RWPE2 (cell line): Measurements from ENCODE around the gene CDHR1.

Experiments
- ATAC-seq: fragments of 200-7000 bp; cut with Tn5 transposase; 3 replicates; pipeline ENCODE4 v1.9.1; 2021; ENCODE audit warnings: low read depth
- DNase-seq: peaks from one replicate; pipeline ENCODE4 v3.0.0-alpha.2; 2020; ENCODE audit warnings: low spot score
- H3K27ac ChIP-seq: fragments of 450-650 bp; 2 replicates; pipeline ENCODE4 v1.5.1; 2017; ENCODE audit warnings: mild to moderate bottlenecking; ENCODE audit not compliant: poor library complexity, severe bottlenecking
- H3K27me3 ChIP-seq: fragments of 250-450 bp; sonication (Bioruptor Pico); 2 replicates; pipeline ENCODE4 v1.5.1; 2021; ENCODE audit warnings: mild to moderate bottlenecking, moderate library complexity; ENCODE audit not compliant: insufficient read depth, poor library complexity, severe bottlenecking
- H3K36me3 ChIP-seq: fragments of 250-450 bp; sonication (Bioruptor Pico); 2 replicates; pipeline ENCODE4 v1.5.1; 2020; ENCODE audit warnings: low read depth, mild to moderate bottlenecking, moderate library complexity
- H3K4me1 ChIP-seq: fragments of 250-450 bp; sonication (Bioruptor Pico); 2 replicates; pipeline ENCODE4 v1.5.1; 2021; ENCODE audit warnings: mild to moderate bottlenecking, moderate library complexity; ENCODE audit not compliant: insufficient read depth, poor library complexity, severe bottlenecking
- H3K4me3 ChIP-seq: fragments of 250-450 bp; sonication (Bioruptor Pico); 2 replicates; pipeline ENCODE4 v1.5.1; 2021; ENCODE audit warnings: mild to moderate bottlenecking, moderate library complexity; ENCODE audit not compliant: severe bottlenecking
- H3K9me3 ChIP-seq: fragments of 250-450 bp; sonication (Bioruptor Pico); 2 replicates; pipeline ENCODE4 v1.5.1; 2021; ENCODE audit warnings: mild to moderate bottlenecking, moderate library complexity; ENCODE audit not compliant: severe bottlenecking
- TF ChIP-seq, protein P1 (sequence below): fragments of 450-650 bp; IDR thresholded peaks from one replicate; pipeline ENCODE4 v1.5.1; 2017; ENCODE audit warnings: mild to moderate bottlenecking, moderate library complexity; ENCODE audit not compliant: poor library complexity, severe bottlenecking

The CDHR1 gene

DNA sequence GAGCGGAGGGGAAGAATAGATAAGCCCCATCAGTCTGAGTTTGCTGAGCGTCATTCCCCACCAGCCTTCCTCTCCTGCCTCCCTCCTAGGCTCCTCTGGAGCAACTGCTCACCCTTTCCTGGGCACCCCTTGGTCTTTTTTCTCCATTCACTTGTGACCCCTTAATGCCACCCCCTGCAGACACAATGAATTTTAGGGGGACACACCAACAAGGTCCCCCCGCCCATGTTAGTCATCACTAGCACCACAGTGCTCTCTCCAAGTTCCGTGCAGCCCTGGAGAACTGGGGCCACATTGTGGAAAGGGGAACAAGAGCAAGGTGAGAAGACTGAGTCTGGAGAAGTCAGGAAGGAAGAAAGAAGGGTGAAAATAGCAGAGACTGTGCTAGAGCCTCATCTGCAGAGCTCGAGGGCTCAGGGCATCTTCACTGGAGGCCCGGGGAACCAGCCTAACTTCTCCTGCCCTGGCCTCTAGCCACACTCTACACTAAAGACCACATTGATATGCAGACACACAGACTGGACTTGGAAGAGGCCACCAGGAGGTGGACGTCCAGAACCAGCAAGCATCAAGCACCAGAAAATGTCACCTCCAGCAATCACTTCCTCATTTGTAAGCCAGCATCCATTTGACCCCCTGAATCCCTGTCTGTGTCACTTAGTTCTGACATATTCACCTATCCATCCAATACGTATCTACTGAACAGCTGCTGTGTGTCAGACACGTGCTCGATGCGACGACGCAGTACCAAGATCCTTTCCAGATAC lies 68.0 kb downstream of the CDHR1 start:
- Histone ChIP-seq H3K27ac (no peak overlapping the region), H3K4me3 (no peak overlapping the region), H3K27me3 (peaks cover 3% of the 10 kb centered on the region), H3K9me3 (no peaks in the 10 kb centered on the region), H3K4me1 (no peaks in the 10 kb centered on the region), H3K36me3 (no peaks in the 10 kb centered on the region)
- DNase-seq = no peak
- no peak for ATAC-seq
- TF ChIP-seq, protein P1, sequence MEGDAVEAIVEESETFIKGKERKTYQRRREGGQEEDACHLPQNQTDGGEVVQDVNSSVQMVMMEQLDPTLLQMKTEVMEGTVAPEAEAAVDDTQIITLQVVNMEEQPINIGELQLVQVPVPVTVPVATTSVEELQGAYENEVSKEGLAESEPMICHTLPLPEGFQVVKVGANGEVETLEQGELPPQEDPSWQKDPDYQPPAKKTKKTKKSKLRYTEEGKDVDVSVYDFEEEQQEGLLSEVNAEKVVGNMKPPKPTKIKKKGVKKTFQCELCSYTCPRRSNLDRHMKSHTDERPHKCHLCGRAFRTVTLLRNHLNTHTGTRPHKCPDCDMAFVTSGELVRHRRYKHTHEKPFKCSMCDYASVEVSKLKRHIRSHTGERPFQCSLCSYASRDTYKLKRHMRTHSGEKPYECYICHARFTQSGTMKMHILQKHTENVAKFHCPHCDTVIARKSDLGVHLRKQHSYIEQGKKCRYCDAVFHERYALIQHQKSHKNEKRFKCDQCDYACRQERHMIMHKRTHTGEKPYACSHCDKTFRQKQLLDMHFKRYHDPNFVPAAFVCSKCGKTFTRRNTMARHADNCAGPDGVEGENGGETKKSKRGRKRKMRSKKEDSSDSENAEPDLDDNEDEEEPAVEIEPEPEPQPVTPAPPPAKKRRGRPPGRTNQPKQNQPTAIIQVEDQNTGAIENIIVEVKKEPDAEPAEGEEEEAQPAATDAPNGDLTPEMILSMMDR = no peak

DNA sequence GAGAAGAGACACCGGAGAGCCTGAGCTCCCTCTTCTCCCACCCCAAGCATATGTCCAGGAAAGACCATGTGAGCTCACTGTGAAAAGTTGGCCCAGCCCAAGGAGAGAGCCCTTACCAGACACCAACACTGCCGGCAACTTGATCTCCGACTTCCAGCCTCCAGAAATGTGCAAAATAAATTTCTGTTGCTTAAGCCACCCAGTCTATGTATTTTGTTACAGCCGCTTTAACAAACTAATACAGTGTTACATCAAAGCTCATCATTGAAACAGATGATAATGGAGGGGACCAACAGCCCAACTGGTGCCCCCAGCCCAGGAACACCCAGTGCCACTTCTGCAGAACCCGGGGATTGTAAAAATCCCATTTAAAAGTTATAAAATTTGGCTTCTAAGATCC lies 69.4 kb downstream of the CDHR1 start:
- ATAC-seq (no peak), DNase-seq (no peak)
- H3K4me1 ChIP-seq = no peaks in the 10 kb centered on the region
- peaks cover 3% of the 10 kb centered on the region for H3K27me3 ChIP-seq
- H3K9me3 ChIP-seq = no peaks in the 10 kb centered on the region
- H3K36me3 ChIP-seq = no peaks in the 10 kb centered on the region
- no peak overlapping the region for H3K4me3 ChIP-seq
- H3K27ac ChIP-seq = no peak overlapping the region
- TF ChIP-seq, protein P1 = no peak

DNA sequence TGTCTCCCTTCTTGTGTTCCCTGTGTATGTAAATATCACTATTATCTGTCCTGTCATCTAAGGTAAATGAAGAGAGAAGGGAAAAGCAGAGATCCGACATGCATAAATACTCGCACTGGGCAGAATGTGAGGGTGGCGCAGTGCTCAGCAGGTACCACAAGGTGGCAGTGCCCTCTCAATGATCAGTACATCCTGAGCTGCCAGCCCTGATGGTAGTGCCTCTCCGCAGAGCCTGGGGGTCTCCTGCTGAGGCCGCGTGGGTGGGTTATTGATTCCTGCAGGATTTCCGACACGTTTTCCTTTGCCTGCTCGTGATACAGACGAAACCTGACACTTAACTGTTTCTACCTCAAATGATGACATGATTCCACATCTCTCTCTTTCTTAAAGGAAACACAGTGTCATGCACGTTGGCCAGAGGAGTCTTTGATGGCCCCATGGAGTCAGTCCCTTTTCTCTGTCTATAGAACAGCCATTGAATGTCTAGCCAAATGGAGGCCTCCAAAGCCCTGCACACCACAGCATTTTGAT lies 70.3 kb downstream of the CDHR1 start:
- TF ChIP-seq, protein P1 = peak; percentile 91
- no peaks in the 10 kb centered on the region for H3K36me3 ChIP-seq
- no peak overlapping the region for H3K4me3 ChIP-seq
- no peak overlapping the region for H3K27ac ChIP-seq
- DNase-seq (no peak), ATAC-seq (peak; percentile 90)
- H3K27me3 ChIP-seq = peaks cover 3% of the 10 kb centered on the region
- H3K9me3 ChIP-seq = no peaks in the 10 kb centered on the region
- peaks cover 3% of the 10 kb centered on the region for H3K4me1 ChIP-seq

DNA sequence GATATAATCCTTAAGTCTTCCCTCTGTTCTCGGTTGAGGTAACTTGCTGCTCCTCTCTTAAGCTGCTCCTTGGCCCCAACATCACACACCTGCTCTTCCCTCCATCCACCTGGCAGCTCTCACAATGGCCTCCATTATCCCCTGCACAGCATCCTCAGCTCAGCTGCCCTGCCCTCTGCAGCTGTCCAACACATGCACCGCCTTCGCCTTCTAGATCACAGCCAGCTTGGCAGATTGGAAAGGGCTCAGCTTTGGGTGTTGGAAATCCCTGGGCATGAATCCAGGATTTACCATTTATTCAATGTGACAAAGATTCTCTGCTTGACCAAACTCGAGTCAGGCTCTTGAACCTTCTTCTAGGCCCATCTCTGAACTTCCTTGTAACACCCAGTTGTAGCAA lies 71.1 kb downstream of the CDHR1 start:
- no peak overlapping the region for H3K27ac ChIP-seq
- H3K4me3 ChIP-seq = no peak overlapping the region
- no peaks in the 10 kb centered on the region for H3K36me3 ChIP-seq
- peaks cover 3% of the 10 kb centered on the region for H3K27me3 ChIP-seq
- no peak for ATAC-seq
- TF ChIP-seq, protein P1 = no peak
- H3K4me1 ChIP-seq = peaks cover 10% of the 10 kb centered on the region
- H3K9me3 ChIP-seq = no peaks in the 10 kb centered on the region
- DNase-seq = no peak
